Ascending aorta (tissue), 2 donors: Measurements from ENCODE around the gene ZNF555. TPM values are rescaled to one million over a fixed set of nuclear protein-coding genes. Genes with fewer than 3 reads are reported as not detected.
"Not testable (repeated sequence)": the region's sequence is repeated elsewhere in the genome, so short reads cannot be mapped to it uniquely, and the experiment has no call there.

Source experiments
- DNase-seq, 2 donors: peaks; one replicate each; pipeline ENCODE4 v3.0.0-alpha.2; 2019; ENCODE audit warnings: low spot score in 2 of 2
- H3K27ac ChIP-seq, 2 donors: fragments of 200-600 bp; sonication (generic); one replicate each; pipeline ENCODE4 v1.5.1; 2016 to 2017; ENCODE audit warnings: mild to moderate bottlenecking in 1 of 2
- H3K27me3 ChIP-seq: fragments of 200-600 bp; sonication (generic); one replicate; pipeline ENCODE4 v1.5.1; 2017
- H3K36me3 ChIP-seq, 2 donors: fragments of 200-600 bp; sonication (generic); one replicate each; pipeline ENCODE4 v1.5.1; 2016
- H3K4me1 ChIP-seq, 2 donors: fragments of 200-600 bp; sonication (generic); one replicate each; pipeline ENCODE4 v1.5.1; 2016 to 2017; ENCODE audit warnings: mild to moderate bottlenecking in 1 of 2
- H3K4me3 ChIP-seq, 2 donors: fragments of 200-600 bp; sonication (generic); one replicate each; pipeline ENCODE4 v1.5.1; 2016 to 2017; ENCODE audit warnings: mild to moderate bottlenecking in 1 of 2
- H3K9me3 ChIP-seq, 2 donors: fragments of 200-600 bp; sonication (generic); one replicate each; pipeline ENCODE4 v1.5.1; 2016
- intact Hi-C: fragments of 100-400 bp; cut with DNase I; formaldehyde crosslinking; loops from one replicate; pipeline ENCODE4 v1.15.1; 2023
- total RNA-seq: library from RNA; depleted of rRNA; stranded (reverse); fragments of >200 nt; gene quantifications from one replicate; pipeline ENCODE4 v1.1.0, GENCODE V29; 2016
- TF ChIP-seq, protein P1 (sequence below), 3 experiments: fragments of 200-600 bp in 2 of 3; fragments of 450-650 bp in 1 of 3; sonication (generic) in 2 of 3; IDR thresholded peaks; one replicate each; pipeline ENCODE4 v1.5.1; 2016 to 2019; ENCODE audit warnings: antibody characterized with exemption in 3 of 3, mild to moderate bottlenecking in 1 of 3, moderate library complexity in 1 of 3

The ZNF555 gene
- total RNA-seq, 1 donor from 2014 or later: 6.8 TPM

- DNase-seq: not testable (repeated sequence)
- intact Hi-C loops: loop anchor here (5.0 kb wide), 1 partner anchor 220 kb away; no protein-coding TSS in a partner anchor
Measured at GRCh38 chr19:2872175-2872574, 30.9 kb downstream of the ZNF555 start.

DNA sequence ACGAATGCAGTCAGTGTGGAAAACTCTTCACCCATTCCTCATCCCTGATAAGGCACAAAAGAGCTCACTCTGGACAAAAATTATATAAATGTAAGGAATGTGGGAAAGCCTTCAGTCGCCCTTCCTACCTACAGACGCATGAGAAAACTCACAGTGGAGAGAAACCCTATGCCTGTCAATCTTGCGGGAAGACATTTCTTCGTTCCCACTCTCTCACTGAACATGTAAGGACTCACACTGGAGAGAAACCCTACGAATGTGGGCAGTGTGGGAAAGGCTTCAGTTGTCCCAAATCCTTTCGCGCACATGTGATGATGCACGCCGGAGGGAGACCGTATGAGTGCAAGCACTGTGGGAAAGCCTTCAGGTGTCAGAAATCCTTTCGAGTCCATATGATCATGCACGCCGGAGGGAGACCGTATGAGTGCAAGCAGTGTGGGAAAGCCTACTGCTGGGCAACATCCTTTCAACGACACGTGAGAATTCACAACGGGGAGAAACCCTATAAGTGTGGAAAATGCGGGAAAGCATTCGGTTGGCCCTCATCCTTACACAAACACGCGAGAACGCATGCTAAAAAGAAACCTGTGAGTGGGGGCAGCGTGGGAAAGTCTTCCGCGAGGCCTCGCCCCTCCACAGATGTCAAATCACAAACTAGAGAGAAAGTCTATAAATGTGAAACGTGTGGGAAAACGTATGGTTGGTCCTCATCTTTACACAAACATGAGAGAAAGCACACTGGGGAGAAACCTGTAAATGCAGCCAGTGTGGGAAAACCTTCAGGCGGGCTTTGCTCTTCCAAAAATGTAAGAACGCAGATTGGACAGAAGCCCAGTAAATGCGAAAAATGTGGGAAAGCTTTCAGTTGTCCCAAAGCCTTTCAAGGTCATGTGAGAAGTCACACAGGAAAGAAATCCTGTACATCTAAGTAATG, 36.4 kb downstream of the ZNF555 start:
- H3K27ac ChIP-seq: no peak overlapping the region
- no peak overlapping the region for H3K4me3 ChIP-seq
- TF ChIP-seq, protein P1, sequence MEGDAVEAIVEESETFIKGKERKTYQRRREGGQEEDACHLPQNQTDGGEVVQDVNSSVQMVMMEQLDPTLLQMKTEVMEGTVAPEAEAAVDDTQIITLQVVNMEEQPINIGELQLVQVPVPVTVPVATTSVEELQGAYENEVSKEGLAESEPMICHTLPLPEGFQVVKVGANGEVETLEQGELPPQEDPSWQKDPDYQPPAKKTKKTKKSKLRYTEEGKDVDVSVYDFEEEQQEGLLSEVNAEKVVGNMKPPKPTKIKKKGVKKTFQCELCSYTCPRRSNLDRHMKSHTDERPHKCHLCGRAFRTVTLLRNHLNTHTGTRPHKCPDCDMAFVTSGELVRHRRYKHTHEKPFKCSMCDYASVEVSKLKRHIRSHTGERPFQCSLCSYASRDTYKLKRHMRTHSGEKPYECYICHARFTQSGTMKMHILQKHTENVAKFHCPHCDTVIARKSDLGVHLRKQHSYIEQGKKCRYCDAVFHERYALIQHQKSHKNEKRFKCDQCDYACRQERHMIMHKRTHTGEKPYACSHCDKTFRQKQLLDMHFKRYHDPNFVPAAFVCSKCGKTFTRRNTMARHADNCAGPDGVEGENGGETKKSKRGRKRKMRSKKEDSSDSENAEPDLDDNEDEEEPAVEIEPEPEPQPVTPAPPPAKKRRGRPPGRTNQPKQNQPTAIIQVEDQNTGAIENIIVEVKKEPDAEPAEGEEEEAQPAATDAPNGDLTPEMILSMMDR (IDR thresholded peaks at IDR 0.05): no peak
- H3K9me3 ChIP-seq: peaks cover 10 to 30% of the 10 kb centered on the region in 2 donors
- no peaks in the 10 kb centered on the region for H3K4me1 ChIP-seq
- intact Hi-C loops: no loop called here
- DNase-seq: no peak
- no peaks in the 10 kb centered on the region for H3K27me3 ChIP-seq
- no peaks in the 10 kb centered on the region for H3K36me3 ChIP-seq

More at GRCh38 chr19:2872175-2872574, 30.9 kb downstream of the ZNF555 start:
- not testable (repeated sequence) for H3K36me3 ChIP-seq, H3K27me3 ChIP-seq, H3K4me1 ChIP-seq, H3K27ac ChIP-seq, H3K4me3 ChIP-seq
- peaks cover 0 to 15% of the 10 kb centered on the region in 2 donors for H3K9me3 ChIP-seq
- TF ChIP-seq, protein P1 (IDR thresholded peaks at IDR 0.05): peak in 2 of 3 experiments; percentile 24 to 39

- TF ChIP-seq, protein P1 (IDR thresholded peaks at IDR 0.05): no peak
- H3K27me3 ChIP-seq: no peaks in the 10 kb centered on the region
- H3K4me3 ChIP-seq: no peak overlapping the region
- no peak overlapping the region for H3K27ac ChIP-seq
- intact Hi-C loops: no loop called here
- no peaks in the 10 kb centered on the region for H3K4me1 ChIP-seq
- DNase-seq: no peak
- no peaks in the 10 kb centered on the region for H3K36me3 ChIP-seq
- H3K9me3 ChIP-seq: no peaks in the 10 kb centered on the region
Measured at GRCh38 chr19:2883686-2884439, 42.6 kb downstream of the ZNF555 start.

DNA sequence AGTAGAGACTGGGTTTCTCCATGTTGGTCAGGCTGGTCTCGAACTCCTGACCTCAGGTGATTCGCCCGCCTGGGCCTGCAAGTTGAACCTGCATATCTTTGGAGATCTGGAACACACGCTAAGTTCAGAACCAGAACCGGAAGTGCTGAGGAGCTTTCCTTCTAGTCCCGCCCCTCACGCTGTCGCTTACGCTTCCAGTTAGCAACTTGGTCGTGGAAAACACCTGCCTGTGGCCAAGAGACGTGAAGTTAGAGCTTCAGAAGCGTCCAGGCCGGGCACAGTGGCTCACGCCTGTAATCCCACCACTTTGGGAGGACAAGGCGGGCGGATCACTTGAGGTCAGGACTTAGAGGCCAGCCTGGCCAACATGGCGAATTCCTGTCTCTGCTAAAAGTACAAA, 44.5 kb downstream of the ZNF555 start:
- Histone ChIP-seq H3K36me3 (no peaks in the 10 kb centered on the region), H3K4me3 (no peak overlapping the region), H3K9me3 (no peaks in the 10 kb centered on the region), H3K4me1 (no peaks in the 10 kb centered on the region), H3K27ac (no peak overlapping the region), H3K27me3 (no peaks in the 10 kb centered on the region)
- DNase-seq: no peak
- TF ChIP-seq, protein P1 (IDR thresholded peaks at IDR 0.05): no peak
- intact Hi-C loops: no loop called here

GRCh38 chr19:2887391-2887914, 46.2 kb downstream of the ZNF555 start:
- H3K4me1 ChIP-seq: no peaks in the 10 kb centered on the region
- TF ChIP-seq, protein P1 (IDR thresholded peaks at IDR 0.05): peak; percentile 34 to 67 (median 65)
- DNase-seq: no peak
- no peaks in the 10 kb centered on the region for H3K27me3 ChIP-seq
- intact Hi-C loops: no loop called here
- no peaks in the 10 kb centered on the region for H3K36me3 ChIP-seq
- H3K9me3 ChIP-seq: no peaks in the 10 kb centered on the region
- no peak overlapping the region for H3K27ac ChIP-seq
- peak overlapping the region in 1 of 2 donors; percentile 29 for H3K4me3 ChIP-seq
